Measurements from ENCODE around the gene SORCS3. TPM values are rescaled to one million over a fixed set of nuclear protein-coding genes. Genes with fewer than 3 reads are reported as not detected.

The SORCS3 gene
- total RNA-seq, 1 donor = 2.5 TPM

- Histone ChIP-seq H3K9me3 (ENCODE audit: low read depth, low read length) (no peaks in the 10 kb centered on the region), H3K4me1 (ENCODE audit: insufficient read depth, low read length) (no peaks in the 10 kb centered on the region), H3K27me3 (ENCODE audit: insufficient read depth, low read length) (no peaks in the 10 kb centered on the region), H3K4me3 (ENCODE audit: low read length) (no peak overlapping the region)
Measured at GRCh38 chr10:104907521-104907920, 266.4 kb downstream of the SORCS3 start.

GRCh38 chr10:104908581-104908980 is 267.5 kb downstream of the SORCS3 start:
- Histone ChIP-seq H3K9me3 (ENCODE audit: low read depth, low read length) (no peaks in the 10 kb centered on the region), H3K4me1 (ENCODE audit: insufficient read depth, low read length) (no peaks in the 10 kb centered on the region), H3K27me3 (ENCODE audit: insufficient read depth, low read length) (no peaks in the 10 kb centered on the region), H3K4me3 (ENCODE audit: low read length) (no peak overlapping the region)

- Histone ChIP-seq H3K27me3 (ENCODE audit: insufficient read depth, low read length) (no peaks in the 10 kb centered on the region), H3K4me1 (ENCODE audit: insufficient read depth, low read length) (no peaks in the 10 kb centered on the region), H3K4me3 (ENCODE audit: low read length) (no peak overlapping the region), H3K9me3 (ENCODE audit: low read depth, low read length) (no peaks in the 10 kb centered on the region)
Measured at GRCh38 chr10:104910712-104911111, 269.6 kb downstream of the SORCS3 start.

GRCh38 chr10:104913390-104913789 is 272.3 kb downstream of the SORCS3 start:
- Histone ChIP-seq H3K4me3 (ENCODE audit: low read length) (no peak overlapping the region), H3K27me3 (ENCODE audit: insufficient read depth, low read length) (no peaks in the 10 kb centered on the region), H3K4me1 (ENCODE audit: insufficient read depth, low read length) (no peaks in the 10 kb centered on the region), H3K9me3 (ENCODE audit: low read depth, low read length) (no peaks in the 10 kb centered on the region)

GRCh38 chr10:104920476-104920875 is 279.4 kb downstream of the SORCS3 start:
- Histone ChIP-seq H3K4me1 (ENCODE audit: insufficient read depth, low read length) (no peaks in the 10 kb centered on the region), H3K4me3 (ENCODE audit: low read length) (no peak overlapping the region), H3K27me3 (ENCODE audit: insufficient read depth, low read length) (no peaks in the 10 kb centered on the region), H3K9me3 (ENCODE audit: low read depth, low read length) (no peaks in the 10 kb centered on the region)

GRCh38 chr10:104921763-104922162 is 280.7 kb downstream of the SORCS3 start:
- H3K27me3 ChIP-seq (ENCODE audit: insufficient read depth, low read length) = no peaks in the 10 kb centered on the region
- H3K4me3 ChIP-seq (ENCODE audit: low read length) = no peak overlapping the region
- no peaks in the 10 kb centered on the region for H3K9me3 ChIP-seq (ENCODE audit: low read depth, low read length)
- no peaks in the 10 kb centered on the region for H3K4me1 ChIP-seq (ENCODE audit: insufficient read depth, low read length)

GRCh38 chr10:104922810-104923209 is 281.7 kb downstream of the SORCS3 start:
- Histone ChIP-seq H3K4me3 (ENCODE audit: low read length) (no peak overlapping the region), H3K9me3 (ENCODE audit: low read depth, low read length) (no peaks in the 10 kb centered on the region), H3K27me3 (ENCODE audit: insufficient read depth, low read length) (no peaks in the 10 kb centered on the region), H3K4me1 (ENCODE audit: insufficient read depth, low read length) (no peaks in the 10 kb centered on the region)

- Histone ChIP-seq H3K27me3 (ENCODE audit: insufficient read depth, low read length) (no peaks in the 10 kb centered on the region), H3K4me1 (ENCODE audit: insufficient read depth, low read length) (no peaks in the 10 kb centered on the region)
Measured at GRCh38 chr10:104923501-104923900, 282.4 kb downstream of the SORCS3 start.

GRCh38 chr10:104924101-104924795 is 283.2 kb downstream of the SORCS3 start:
- H3K9me3 ChIP-seq (ENCODE audit: low read depth, low read length) = no peaks in the 10 kb centered on the region
- H3K4me1 ChIP-seq (ENCODE audit: insufficient read depth, low read length) = no peaks in the 10 kb centered on the region
- no peaks in the 10 kb centered on the region for H3K27me3 ChIP-seq (ENCODE audit: insufficient read depth, low read length)
- H3K4me3 ChIP-seq (ENCODE audit: low read length) = no peak overlapping the region

More at GRCh38 chr10:104923501-104923900, 282.4 kb downstream of the SORCS3 start:
- Histone ChIP-seq H3K4me3 (ENCODE audit: low read length) (no peak overlapping the region), H3K9me3 (ENCODE audit: low read depth, low read length) (no peaks in the 10 kb centered on the region)

GRCh38 chr10:104925232-104925851 is 284.3 kb downstream of the SORCS3 start:
- no peaks in the 10 kb centered on the region for H3K4me1 ChIP-seq (ENCODE audit: insufficient read depth, low read length)
- no peak overlapping the region for H3K4me3 ChIP-seq (ENCODE audit: low read length)
- no peaks in the 10 kb centered on the region for H3K27me3 ChIP-seq (ENCODE audit: insufficient read depth, low read length)
- H3K9me3 ChIP-seq (ENCODE audit: low read depth, low read length) = no peaks in the 10 kb centered on the region

- Histone ChIP-seq H3K4me3 (ENCODE audit: low read length) (no peak overlapping the region), H3K27me3 (ENCODE audit: insufficient read depth, low read length) (no peaks in the 10 kb centered on the region), H3K9me3 (ENCODE audit: low read depth, low read length) (no peaks in the 10 kb centered on the region), H3K4me1 (ENCODE audit: insufficient read depth, low read length) (no peaks in the 10 kb centered on the region)
Measured at GRCh38 chr10:104928734-104929133, 287.6 kb downstream of the SORCS3 start.

GRCh38 chr10:104931612-104932134 is 290.6 kb downstream of the SORCS3 start:
- Histone ChIP-seq H3K4me1 (ENCODE audit: insufficient read depth, low read length) (no peaks in the 10 kb centered on the region), H3K27me3 (ENCODE audit: insufficient read depth, low read length) (no peaks in the 10 kb centered on the region), H3K9me3 (ENCODE audit: low read depth, low read length) (no peaks in the 10 kb centered on the region), H3K4me3 (ENCODE audit: low read length) (no peak overlapping the region)

- Histone ChIP-seq H3K4me1 (ENCODE audit: insufficient read depth, low read length) (no peaks in the 10 kb centered on the region), H3K4me3 (ENCODE audit: low read length) (no peak overlapping the region), H3K27me3 (ENCODE audit: insufficient read depth, low read length) (no peaks in the 10 kb centered on the region), H3K9me3 (ENCODE audit: low read depth, low read length) (no peaks in the 10 kb centered on the region)
Measured at GRCh38 chr10:104935656-104936055, 294.6 kb downstream of the SORCS3 start.

GRCh38 chr10:104937567-104937966 is 296.5 kb downstream of the SORCS3 start:
- Histone ChIP-seq H3K9me3 (ENCODE audit: low read depth, low read length) (no peaks in the 10 kb centered on the region), H3K4me3 (ENCODE audit: low read length) (no peak overlapping the region), H3K4me1 (ENCODE audit: insufficient read depth, low read length) (no peaks in the 10 kb centered on the region), H3K27me3 (ENCODE audit: insufficient read depth, low read length) (no peaks in the 10 kb centered on the region)

- no peaks in the 10 kb centered on the region for H3K27me3 ChIP-seq (ENCODE audit: insufficient read depth, low read length)
- H3K9me3 ChIP-seq (ENCODE audit: low read depth, low read length) = no peaks in the 10 kb centered on the region
- H3K4me1 ChIP-seq (ENCODE audit: insufficient read depth, low read length) = no peaks in the 10 kb centered on the region
- H3K4me3 ChIP-seq (ENCODE audit: low read length) = no peak overlapping the region
Measured at GRCh38 chr10:104938031-104938430, 296.9 kb downstream of the SORCS3 start.

GRCh38 chr10:104941662-104942061 is 300.6 kb downstream of the SORCS3 start:
- Histone ChIP-seq H3K4me3 (ENCODE audit: low read length) (no peak overlapping the region), H3K27me3 (ENCODE audit: insufficient read depth, low read length) (no peaks in the 10 kb centered on the region), H3K9me3 (ENCODE audit: low read depth, low read length) (no peaks in the 10 kb centered on the region), H3K4me1 (ENCODE audit: insufficient read depth, low read length) (no peaks in the 10 kb centered on the region)
